CD4-positive, alpha-beta T cell (primary cell): ENCODE data around the gene CDCA7L. TPM values are rescaled to one million over a fixed set of nuclear protein-coding genes. Genes with fewer than 3 reads are reported as not detected.
"Not testable (repeated sequence)": the region's sequence is repeated elsewhere in the genome, so short reads cannot be mapped to it uniquely, and the experiment has no call there.

Source experiments
- ATAC-seq: fragments of 200-7000 bp; cut with Tn5 transposase; one replicate; pipeline ENCODE4 v1.10.0; 2022; ENCODE audit warnings: mild to moderate bottlenecking; ENCODE audit not compliant: poor library complexity
- CTCF ChIA-PET: fragments of 350-600 bp; sonication (Branson Sonifier 250); formaldehyde crosslinking; loops from one replicate; lab custom pipeline; 2021; ENCODE audit warnings: antibody characterized with exemption, inconsistent platforms; lab: Charles Lee
- POLR2A ChIA-PET: fragments of 350-600 bp; sonication (Branson Sonifier 250); formaldehyde crosslinking; loops from one replicate; lab custom pipeline; 2021; ENCODE audit warnings: antibody characterized with exemption, inconsistent platforms; lab: Charles Lee
- DNase-seq, 14 experiments: peaks; one replicate each; pipeline ENCODE4 v3.0.0-alpha.2; 2013 to 2020; ENCODE audit warnings: mixed read lengths in 2 of 14
- H3K27ac ChIP-seq, 2 donors: one replicate each; pipeline versions ENCODE4 v1.5.1 to v1.7.0; 2013; ENCODE audit warnings: low read length in 2 of 2, low read depth in 1 of 2, mild to moderate bottlenecking in 1 of 2
- H3K27me3 ChIP-seq, 2 experiments: 1 replicate in 1 of 2; 2 replicates in 1 of 2; pipeline versions ENCODE4 v1.6.1 to v1.7.0; 2013; ENCODE audit warnings: low read length in 2 of 2, control low read depth in 1 of 2, mild to moderate bottlenecking in 1 of 2, moderate library complexity in 1 of 2; ENCODE audit not compliant: insufficient read depth in 2 of 2, control insufficient read depth in 1 of 2
- H3K36me3 ChIP-seq: one replicate; pipeline ENCODE4 v1.6.1; 2013; ENCODE audit warnings: low read length, control low read depth; ENCODE audit not compliant: insufficient read depth
- H3K4me1 ChIP-seq: one replicate; pipeline ENCODE4 v1.6.1; 2013; ENCODE audit warnings: low read length, control low read depth; ENCODE audit not compliant: insufficient read depth
- H3K4me3 ChIP-seq: one replicate; pipeline ENCODE4 v1.5.1; 2013; ENCODE audit warnings: mild to moderate bottlenecking, low read length, moderate library complexity
- H3K9me3 ChIP-seq, 2 experiments: 1 replicate in 1 of 2; 2 replicates in 1 of 2; pipeline versions ENCODE4 v1.6.1 to v1.7.0; 2013; ENCODE audit warnings: low read length in 2 of 2, mild to moderate bottlenecking in 2 of 2, control low read depth in 1 of 2, moderate library complexity in 1 of 2; ENCODE audit not compliant: control insufficient read depth in 1 of 2, insufficient read depth in 1 of 2
- H3K27ac Mint-ChIP-seq: one replicate; pipeline ENCODE4 v1.8.0; 2020; ENCODE audit warnings: mixed read lengths
- H3K27me3 Mint-ChIP-seq: one replicate; pipeline ENCODE4 v1.8.0; 2021; ENCODE audit warnings: mixed read lengths
- H3K36me3 Mint-ChIP-seq: one replicate; pipeline ENCODE4 v1.8.0; 2021; ENCODE audit warnings: low read depth, mixed read lengths
- H3K4me1 Mint-ChIP-seq: one replicate; pipeline ENCODE4 v1.8.0; 2021; ENCODE audit warnings: low read depth, mixed read lengths
- H3K4me3 Mint-ChIP-seq: one replicate; pipeline ENCODE4 v1.8.0; 2020; ENCODE audit warnings: mild to moderate bottlenecking, mixed read lengths
- H3K9me3 Mint-ChIP-seq: one replicate; pipeline ENCODE4 v1.8.0; 2020; ENCODE audit warnings: mixed read lengths
- intact Hi-C, 2 experiments: fragments of 100-400 bp; cut with DNase I in 1 of 2; cut with micrococcal nuclease in 1 of 2; formaldehyde crosslinking; loops; one replicate each; pipeline versions ENCODE4 v1.15.1 to v1.9.0; 2023 to 2025; cut with DNase I, micrococcal nuclease
- total RNA-seq, 174 experiments: library from RNA in 2 of 174; stranded (reverse) in 2 of 174; gene quantifications; one replicate each; pipeline ENCODE4 v1.2.3 and lab custom pipeline; 2021 to 2026
- TF ChIP-seq, protein P1 (sequence below): fragments of 200-600 bp; IDR thresholded peaks from one replicate; pipeline ENCODE4 v1.8.0; 2022; ENCODE audit warnings: antibody characterized with exemption, mild to moderate bottlenecking

Gene CDCA7L
- total RNA-seq, 2 experiments from 2014 or later = 23.1 to 23.7 TPM

DNA sequence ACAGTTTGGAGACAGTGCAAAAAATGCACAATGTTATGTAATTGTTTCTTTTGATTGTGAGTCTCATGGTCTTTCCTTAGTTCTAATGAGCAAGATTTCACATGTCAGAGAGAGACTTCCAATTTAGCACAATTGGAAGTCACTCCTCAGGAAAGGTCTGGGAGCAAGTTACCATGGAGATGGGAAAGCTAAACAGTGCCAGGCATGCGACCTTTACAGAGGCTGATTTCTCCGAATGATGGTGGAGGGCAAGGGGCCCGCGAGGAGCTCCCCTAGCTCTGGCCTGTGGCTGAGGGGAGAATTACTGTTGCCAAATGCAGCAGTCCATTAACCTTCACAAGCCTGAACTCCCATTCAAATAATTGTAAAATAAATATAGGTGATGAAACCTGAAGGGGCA is 59.3 kb downstream of the CDCA7L start:
- Mint-ChIP-seq H3K4me1 (no peaks in the 10 kb centered on the region), H3K4me3 (no peak overlapping the region), H3K9me3 (no peaks in the 10 kb centered on the region), H3K27ac (no peak overlapping the region), H3K27me3 (no peaks in the 10 kb centered on the region), H3K36me3 (no peaks in the 10 kb centered on the region)
- H3K36me3 ChIP-seq = no peaks in the 10 kb centered on the region
- H3K27me3 ChIP-seq = no peaks in the 10 kb centered on the region
- DNase-seq = no peak
- H3K4me3 ChIP-seq = no peak overlapping the region
- H3K4me1 ChIP-seq = no peaks in the 10 kb centered on the region
- TF ChIP-seq, protein P1, sequence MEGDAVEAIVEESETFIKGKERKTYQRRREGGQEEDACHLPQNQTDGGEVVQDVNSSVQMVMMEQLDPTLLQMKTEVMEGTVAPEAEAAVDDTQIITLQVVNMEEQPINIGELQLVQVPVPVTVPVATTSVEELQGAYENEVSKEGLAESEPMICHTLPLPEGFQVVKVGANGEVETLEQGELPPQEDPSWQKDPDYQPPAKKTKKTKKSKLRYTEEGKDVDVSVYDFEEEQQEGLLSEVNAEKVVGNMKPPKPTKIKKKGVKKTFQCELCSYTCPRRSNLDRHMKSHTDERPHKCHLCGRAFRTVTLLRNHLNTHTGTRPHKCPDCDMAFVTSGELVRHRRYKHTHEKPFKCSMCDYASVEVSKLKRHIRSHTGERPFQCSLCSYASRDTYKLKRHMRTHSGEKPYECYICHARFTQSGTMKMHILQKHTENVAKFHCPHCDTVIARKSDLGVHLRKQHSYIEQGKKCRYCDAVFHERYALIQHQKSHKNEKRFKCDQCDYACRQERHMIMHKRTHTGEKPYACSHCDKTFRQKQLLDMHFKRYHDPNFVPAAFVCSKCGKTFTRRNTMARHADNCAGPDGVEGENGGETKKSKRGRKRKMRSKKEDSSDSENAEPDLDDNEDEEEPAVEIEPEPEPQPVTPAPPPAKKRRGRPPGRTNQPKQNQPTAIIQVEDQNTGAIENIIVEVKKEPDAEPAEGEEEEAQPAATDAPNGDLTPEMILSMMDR = no peak
- H3K9me3 ChIP-seq = no peaks in the 10 kb centered on the region
- POLR2A ChIA-PET = no interaction called here
- intact Hi-C loops = no loop called here
- H3K27ac ChIP-seq = no peak overlapping the region
- ATAC-seq = no peak
- CTCF ChIA-PET = no interaction called here

- H3K4me3 Mint-ChIP-seq = no peak overlapping the region
- Histone ChIP-seq H3K27ac (no peak overlapping the region), H3K4me1 (no peaks in the 10 kb centered on the region), H3K36me3 (no peaks in the 10 kb centered on the region), H3K27me3 (no peaks in the 10 kb centered on the region), H3K9me3 (no peaks in the 10 kb centered on the region), H3K4me3 (no peak overlapping the region)
- ChIA-PET CTCF (no interaction called here), POLR2A (no interaction called here)
- H3K9me3 Mint-ChIP-seq = no peaks in the 10 kb centered on the region
- no peaks in the 10 kb centered on the region for H3K36me3 Mint-ChIP-seq
- DNase-seq (no peak), ATAC-seq (no peak)
- H3K27me3 Mint-ChIP-seq = no peaks in the 10 kb centered on the region
- H3K4me1 Mint-ChIP-seq = no peaks in the 10 kb centered on the region
- intact Hi-C loops = no loop called here
- TF ChIP-seq, protein P1 = no peak
- H3K27ac Mint-ChIP-seq = no peak overlapping the region
Measured at GRCh38 chr7:21884496-21884895, 61.2 kb downstream of the CDCA7L start.

DNA sequence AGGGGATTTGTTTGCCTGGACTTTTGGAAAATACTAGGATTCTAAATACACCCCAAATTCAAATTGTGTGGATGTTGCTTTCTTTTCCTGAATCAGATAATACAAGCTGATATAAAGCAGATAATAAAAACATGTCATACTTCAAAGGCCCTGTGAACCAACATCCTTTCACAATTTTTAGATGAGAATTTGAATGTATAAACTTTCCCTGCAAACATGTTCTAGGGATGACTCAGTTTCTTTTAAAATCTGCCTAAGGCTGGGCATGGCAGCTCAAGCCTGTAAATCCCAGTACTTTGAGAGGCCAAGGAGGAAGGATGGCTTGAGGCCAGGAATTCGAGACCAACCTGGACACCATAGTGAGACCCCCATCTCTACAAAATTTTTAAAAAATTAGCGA is 62.2 kb downstream of the CDCA7L start:
- DNase-seq, H3K4me1 Mint-ChIP-seq, H3K27me3 Mint-ChIP-seq, H3K27me3 ChIP-seq, CTCF ChIA-PET, POLR2A ChIA-PET, H3K9me3 ChIP-seq, H3K4me1 ChIP-seq, H3K9me3 Mint-ChIP-seq, H3K4me3 ChIP-seq, H3K27ac Mint-ChIP-seq, H3K36me3 ChIP-seq, H3K27ac ChIP-seq, ATAC-seq, intact Hi-C loops, H3K4me3 Mint-ChIP-seq, H3K36me3 Mint-ChIP-seq: not testable (repeated sequence)

- CTCF ChIA-PET = no interaction called here
- H3K36me3 ChIP-seq = no peaks in the 10 kb centered on the region
- H3K27me3 ChIP-seq = no peaks in the 10 kb centered on the region
- H3K4me3 Mint-ChIP-seq = no peak overlapping the region
- no peak overlapping the region for H3K4me3 ChIP-seq
- intact Hi-C loops = no loop called here
- no peak for DNase-seq
- no peak for ATAC-seq
- no peaks in the 10 kb centered on the region for H3K9me3 ChIP-seq
- POLR2A ChIA-PET = no interaction called here
- TF ChIP-seq, protein P1 = no peak
- H3K27me3 Mint-ChIP-seq = no peaks in the 10 kb centered on the region
- H3K27ac ChIP-seq = no peak overlapping the region
- H3K4me1 Mint-ChIP-seq = no peaks in the 10 kb centered on the region
- H3K27ac Mint-ChIP-seq = no peak overlapping the region
- no peaks in the 10 kb centered on the region for H3K36me3 Mint-ChIP-seq
- no peaks in the 10 kb centered on the region for H3K4me1 ChIP-seq
- no peaks in the 10 kb centered on the region for H3K9me3 Mint-ChIP-seq
Measured at GRCh38 chr7:21883069-21883468, 62.6 kb downstream of the CDCA7L start.
